Measurements from ENCODE around the gene CAD. TPM values are rescaled to one million over a fixed set of nuclear protein-coding genes. Genes with fewer than 3 reads are reported as not detected.

Gene CAD
- total and polyA plus RNA-seq, 4 donors: 6.3 to 23.2 (median 13.5) TPM

DNA sequence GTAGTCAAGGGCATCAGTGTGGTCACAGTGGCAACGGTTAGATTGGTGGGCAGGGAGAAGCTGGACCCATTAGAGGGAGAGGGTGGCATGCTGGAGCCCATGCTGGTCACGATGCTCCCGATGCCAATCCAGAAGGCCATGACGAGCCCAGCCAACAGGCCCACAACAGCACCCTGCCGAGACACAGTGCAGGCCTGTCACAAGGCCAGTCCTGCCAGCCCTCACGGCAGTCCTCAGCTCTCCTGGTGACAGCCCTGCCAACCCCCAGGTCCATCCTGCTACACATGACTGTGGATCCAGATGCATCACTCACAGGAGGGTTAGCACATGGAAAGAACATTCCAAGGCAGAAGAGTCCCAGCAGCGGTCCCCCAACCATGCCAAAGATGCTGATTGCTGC, 15.5 kb upstream of the CAD start:
- H3K36me3 ChIP-seq (ENCODE audit: control insufficient read depth in 4 of 4, insufficient read depth in 3 of 4, low read depth in 1 of 4, low read length in 3 of 4): peaks cover 3 to 64% (median 43%) of the 10 kb centered on the region in 4 donors
- 96% methylated on average over 7 of the region's 7 CpGs for WGBS

DNA sequence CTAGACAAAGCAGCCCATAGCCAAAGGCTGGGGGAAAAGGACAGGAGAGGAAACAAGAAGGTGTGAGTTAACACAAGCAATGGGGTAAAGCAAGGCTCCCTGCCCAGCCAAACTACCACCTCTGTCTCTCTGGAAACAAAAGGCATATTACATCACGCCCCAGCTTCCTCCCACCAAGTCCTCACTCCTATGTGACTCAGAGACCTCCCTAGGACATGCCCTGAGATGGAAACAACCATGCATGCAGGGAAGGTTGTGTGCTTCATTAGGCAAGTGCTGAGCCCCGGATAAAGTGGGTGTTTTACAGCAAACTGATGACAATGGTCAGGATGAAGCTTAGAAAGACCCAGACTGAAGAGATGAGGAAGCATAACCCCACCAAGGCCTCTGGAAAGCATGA, 14.3 kb upstream of the CAD start:
- Histone ChIP-seq H3K4me1 (ENCODE audit: control insufficient read depth in 4 of 4, insufficient read depth in 4 of 4, low read length in 3 of 4) (no peaks in the 10 kb centered on the region), H3K9ac (ENCODE audit: low read depth in 1 of 2, low read length in 2 of 2) (no peak overlapping the region), H3K9me3 (ENCODE audit: control insufficient read depth in 4 of 4, low read length in 3 of 4) (no peaks in the 10 kb centered on the region), H3K36me3 (ENCODE audit: control insufficient read depth in 4 of 4, insufficient read depth in 3 of 4, low read depth in 1 of 4, low read length in 3 of 4) (peaks cover 5 to 75% (median 50%) of the 10 kb centered on the region in 4 donors), H3K27ac (ENCODE audit: low read depth in 1 of 2, low read length in 2 of 2) (no peak overlapping the region), H3K27me3 (ENCODE audit: control insufficient read depth in 4 of 4, insufficient read depth in 4 of 4, low read length in 3 of 4) (no peaks in the 10 kb centered on the region), H3K4me3 (ENCODE audit: low read depth in 1 of 3, low read length in 3 of 3) (no peak overlapping the region)
- 92% methylated on average over 2 of the region's 2 CpGs for WGBS
- DNase-seq (ENCODE audit: low spot score): no peak
- TF ChIP-seq RAD21 (IDR thresholded peaks at IDR 0.05) (no peak), FOXA2 (IDR thresholded peaks at IDR 0.05) (no peak), HNF4G (IDR thresholded peaks at IDR 0.05) (no peak), RXRA (IDR thresholded peaks at IDR 0.05) (no peak), FOXA1 (IDR thresholded peaks at IDR 0.05) (no peak), HNF4A (conservative IDR thresholded peaks at IDR 0.05) (no peak), SP1 (IDR thresholded peaks at IDR 0.05) (no peak), JUND (IDR thresholded peaks at IDR 0.05) (no peak), NR2F2 (IDR thresholded peaks at IDR 0.05) (no peak), GABPA (IDR thresholded peaks at IDR 0.05 in 1 of 2, conservative IDR thresholded peaks at IDR 0.05 in 1 of 2) (no peak), YY1 (IDR thresholded peaks at IDR 0.05) (no peak), TAF1 (conservative IDR thresholded peaks at IDR 0.05) (no peak)
- TF ChIP-seq, protein P1, sequence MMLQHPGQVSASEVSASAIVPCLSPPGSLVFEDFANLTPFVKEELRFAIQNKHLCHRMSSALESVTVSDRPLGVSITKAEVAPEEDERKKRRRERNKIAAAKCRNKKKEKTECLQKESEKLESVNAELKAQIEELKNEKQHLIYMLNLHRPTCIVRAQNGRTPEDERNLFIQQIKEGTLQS (IDR thresholded peaks at IDR 0.05): no peak
- TF ChIP-seq, protein P2, sequence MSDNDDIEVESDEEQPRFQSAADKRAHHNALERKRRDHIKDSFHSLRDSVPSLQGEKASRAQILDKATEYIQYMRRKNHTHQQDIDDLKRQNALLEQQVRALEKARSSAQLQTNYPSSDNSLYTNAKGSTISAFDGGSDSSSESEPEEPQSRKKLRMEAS (IDR thresholded peaks at IDR 0.05): no peak
- TF ChIP-seq, protein P3, sequence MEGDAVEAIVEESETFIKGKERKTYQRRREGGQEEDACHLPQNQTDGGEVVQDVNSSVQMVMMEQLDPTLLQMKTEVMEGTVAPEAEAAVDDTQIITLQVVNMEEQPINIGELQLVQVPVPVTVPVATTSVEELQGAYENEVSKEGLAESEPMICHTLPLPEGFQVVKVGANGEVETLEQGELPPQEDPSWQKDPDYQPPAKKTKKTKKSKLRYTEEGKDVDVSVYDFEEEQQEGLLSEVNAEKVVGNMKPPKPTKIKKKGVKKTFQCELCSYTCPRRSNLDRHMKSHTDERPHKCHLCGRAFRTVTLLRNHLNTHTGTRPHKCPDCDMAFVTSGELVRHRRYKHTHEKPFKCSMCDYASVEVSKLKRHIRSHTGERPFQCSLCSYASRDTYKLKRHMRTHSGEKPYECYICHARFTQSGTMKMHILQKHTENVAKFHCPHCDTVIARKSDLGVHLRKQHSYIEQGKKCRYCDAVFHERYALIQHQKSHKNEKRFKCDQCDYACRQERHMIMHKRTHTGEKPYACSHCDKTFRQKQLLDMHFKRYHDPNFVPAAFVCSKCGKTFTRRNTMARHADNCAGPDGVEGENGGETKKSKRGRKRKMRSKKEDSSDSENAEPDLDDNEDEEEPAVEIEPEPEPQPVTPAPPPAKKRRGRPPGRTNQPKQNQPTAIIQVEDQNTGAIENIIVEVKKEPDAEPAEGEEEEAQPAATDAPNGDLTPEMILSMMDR (IDR thresholded peaks at IDR 0.05; ENCODE audit: low read depth, low read length, missing input control): no peak
- TF ChIP-seq, protein P4, sequence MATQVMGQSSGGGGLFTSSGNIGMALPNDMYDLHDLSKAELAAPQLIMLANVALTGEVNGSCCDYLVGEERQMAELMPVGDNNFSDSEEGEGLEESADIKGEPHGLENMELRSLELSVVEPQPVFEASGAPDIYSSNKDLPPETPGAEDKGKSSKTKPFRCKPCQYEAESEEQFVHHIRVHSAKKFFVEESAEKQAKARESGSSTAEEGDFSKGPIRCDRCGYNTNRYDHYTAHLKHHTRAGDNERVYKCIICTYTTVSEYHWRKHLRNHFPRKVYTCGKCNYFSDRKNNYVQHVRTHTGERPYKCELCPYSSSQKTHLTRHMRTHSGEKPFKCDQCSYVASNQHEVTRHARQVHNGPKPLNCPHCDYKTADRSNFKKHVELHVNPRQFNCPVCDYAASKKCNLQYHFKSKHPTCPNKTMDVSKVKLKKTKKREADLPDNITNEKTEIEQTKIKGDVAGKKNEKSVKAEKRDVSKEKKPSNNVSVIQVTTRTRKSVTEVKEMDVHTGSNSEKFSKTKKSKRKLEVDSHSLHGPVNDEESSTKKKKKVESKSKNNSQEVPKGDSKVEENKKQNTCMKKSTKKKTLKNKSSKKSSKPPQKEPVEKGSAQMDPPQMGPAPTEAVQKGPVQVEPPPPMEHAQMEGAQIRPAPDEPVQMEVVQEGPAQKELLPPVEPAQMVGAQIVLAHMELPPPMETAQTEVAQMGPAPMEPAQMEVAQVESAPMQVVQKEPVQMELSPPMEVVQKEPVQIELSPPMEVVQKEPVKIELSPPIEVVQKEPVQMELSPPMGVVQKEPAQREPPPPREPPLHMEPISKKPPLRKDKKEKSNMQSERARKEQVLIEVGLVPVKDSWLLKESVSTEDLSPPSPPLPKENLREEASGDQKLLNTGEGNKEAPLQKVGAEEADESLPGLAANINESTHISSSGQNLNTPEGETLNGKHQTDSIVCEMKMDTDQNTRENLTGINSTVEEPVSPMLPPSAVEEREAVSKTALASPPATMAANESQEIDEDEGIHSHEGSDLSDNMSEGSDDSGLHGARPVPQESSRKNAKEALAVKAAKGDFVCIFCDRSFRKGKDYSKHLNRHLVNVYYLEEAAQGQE (IDR thresholded peaks at IDR 0.05): no peak

More for the DNA sequence above, 15.5 kb upstream of the CAD start:
- no peak for DNase-seq (ENCODE audit: low spot score)
- Histone ChIP-seq H3K4me3 (ENCODE audit: low read depth in 1 of 3, low read length in 3 of 3) (no peak overlapping the region), H3K9me3 (ENCODE audit: control insufficient read depth in 4 of 4, low read length in 3 of 4) (no peaks in the 10 kb centered on the region), H3K27me3 (ENCODE audit: control insufficient read depth in 4 of 4, insufficient read depth in 4 of 4, low read length in 3 of 4) (no peaks in the 10 kb centered on the region), H3K4me1 (ENCODE audit: control insufficient read depth in 4 of 4, insufficient read depth in 4 of 4, low read length in 3 of 4) (no peaks in the 10 kb centered on the region), H3K27ac (ENCODE audit: low read depth in 1 of 2, low read length in 2 of 2) (no peak overlapping the region), H3K9ac (ENCODE audit: low read depth in 1 of 2, low read length in 2 of 2) (no peak overlapping the region)
- TF ChIP-seq RXRA (IDR thresholded peaks at IDR 0.05) (no peak), HNF4A (conservative IDR thresholded peaks at IDR 0.05) (no peak), TAF1 (conservative IDR thresholded peaks at IDR 0.05) (no peak), YY1 (IDR thresholded peaks at IDR 0.05) (no peak), EGR1 (IDR thresholded peaks at IDR 0.05; ENCODE audit: low read depth in 2 of 2) (no peak), FOXA2 (IDR thresholded peaks at IDR 0.05) (no peak)
- TF ChIP-seq, protein P4 (IDR thresholded peaks at IDR 0.05): no peak
- TF ChIP-seq, protein P3 (IDR thresholded peaks at IDR 0.05; ENCODE audit: low read depth, low read length, missing input control): no peak

Data from liver (tissue), 9 donors.